Daoy (cell line): ENCODE data around the gene FXYD6. TPM values are rescaled to one million over a fixed set of nuclear protein-coding genes. Genes with fewer than 3 reads are reported as not detected.
A peak's percentile ranks its signal among the peaks of the same experiment; 100 is the strongest.

ENCODE experiments used
- DNase-seq: peaks from one replicate; pipeline ENCODE4 v3.0.0-alpha.2; 2015; ENCODE audit warnings: low read depth
- total RNA-seq: library from RNA; depleted of rRNA; stranded (reverse); fragments of >200 nt; shearing (Covaris generic); gene quantifications from 2 replicates; pipeline ENCODE4 v1.2.3, GENCODE V29; 2014

The FXYD6 gene
- total RNA-seq, 1 experiment from 2014 or later = 15.8 TPM

DNA sequence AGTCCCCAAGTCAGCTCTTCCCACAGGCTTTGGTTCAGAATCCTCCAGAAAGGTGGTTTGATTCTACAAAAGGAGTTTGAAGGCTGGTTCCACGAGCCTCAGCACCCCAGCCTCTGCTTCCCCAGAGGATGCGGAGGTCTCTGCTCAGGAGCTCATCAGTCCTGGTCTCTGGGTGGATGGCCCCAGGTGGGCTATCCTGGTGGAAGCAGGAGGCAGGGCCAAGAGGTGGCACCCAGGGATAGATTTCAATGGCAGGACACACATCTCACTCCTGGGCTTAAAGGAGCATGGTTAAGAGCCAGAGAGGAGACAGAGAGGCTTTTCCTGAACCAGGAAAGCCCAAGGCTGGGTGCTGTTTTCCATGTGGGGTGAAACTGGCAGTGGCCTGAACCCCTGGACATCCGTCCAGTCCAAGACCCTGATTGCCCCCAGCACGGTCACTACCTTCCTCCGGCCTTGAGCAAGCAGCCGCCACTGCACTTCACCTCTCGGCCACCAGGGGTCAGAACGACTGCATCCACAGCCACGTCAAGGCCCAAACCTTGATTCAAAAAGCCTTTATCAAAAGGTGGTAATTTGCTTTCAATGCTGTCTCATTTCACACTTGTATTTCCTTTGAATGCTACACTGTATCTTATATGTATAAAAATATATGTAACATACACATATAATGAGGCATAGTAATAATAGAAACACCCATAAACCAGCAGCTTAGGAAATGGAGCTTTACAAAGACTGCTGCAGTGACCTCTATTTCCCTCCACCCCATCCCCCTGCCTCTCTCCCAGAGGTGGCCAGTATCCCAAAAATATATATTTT is 32.6 kb downstream of the FXYD6 start:
- DNase-seq = peak; percentile 75

DNA sequence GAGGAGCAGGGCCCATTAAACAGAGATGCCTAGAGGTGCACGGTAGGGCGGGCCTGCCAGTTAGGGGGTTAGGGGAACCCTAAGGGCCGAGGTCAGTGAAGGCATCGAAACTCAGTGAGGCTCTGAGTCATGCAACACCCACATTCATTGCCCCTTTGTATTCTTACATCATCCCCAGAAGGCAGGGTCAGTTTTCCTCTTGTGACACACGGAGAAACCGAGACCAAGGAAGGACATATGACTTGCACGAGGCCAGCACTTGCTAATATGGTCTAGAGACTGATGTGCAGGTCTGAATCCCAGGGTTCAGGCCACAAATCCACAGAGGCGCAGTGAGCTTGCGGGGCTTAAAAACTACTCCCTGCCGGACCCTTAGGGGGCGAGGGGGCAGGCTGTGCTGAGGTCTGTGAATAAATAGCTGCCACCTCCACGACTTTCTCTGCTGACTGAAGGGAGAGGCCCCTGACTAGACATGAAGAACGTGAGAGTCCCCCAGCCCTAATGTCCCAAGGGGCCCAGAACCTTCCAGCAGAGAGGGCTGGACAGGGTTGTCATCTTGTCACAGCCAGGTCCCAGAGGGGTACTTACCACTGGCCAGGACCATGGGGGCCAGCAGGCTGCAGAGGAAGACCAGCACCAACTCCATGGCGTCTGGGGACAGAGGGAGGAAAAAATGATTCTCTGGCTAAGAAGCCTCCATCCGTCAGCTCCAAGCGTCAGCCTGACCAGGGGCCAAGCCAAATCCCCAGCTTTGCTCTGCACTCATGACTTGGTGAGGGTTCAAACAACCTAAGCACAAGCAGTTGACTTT is 34.1 kb downstream of the FXYD6 start:
- no peak for DNase-seq

GRCh38 chr11:117841551-117842031 is 34.9 kb downstream of the FXYD6 start:
- no peak for DNase-seq

- no peak for DNase-seq
These were observed 35.4 kb downstream of the FXYD6 start for GRCh38 chr11:117840881-117841550.

DNA sequence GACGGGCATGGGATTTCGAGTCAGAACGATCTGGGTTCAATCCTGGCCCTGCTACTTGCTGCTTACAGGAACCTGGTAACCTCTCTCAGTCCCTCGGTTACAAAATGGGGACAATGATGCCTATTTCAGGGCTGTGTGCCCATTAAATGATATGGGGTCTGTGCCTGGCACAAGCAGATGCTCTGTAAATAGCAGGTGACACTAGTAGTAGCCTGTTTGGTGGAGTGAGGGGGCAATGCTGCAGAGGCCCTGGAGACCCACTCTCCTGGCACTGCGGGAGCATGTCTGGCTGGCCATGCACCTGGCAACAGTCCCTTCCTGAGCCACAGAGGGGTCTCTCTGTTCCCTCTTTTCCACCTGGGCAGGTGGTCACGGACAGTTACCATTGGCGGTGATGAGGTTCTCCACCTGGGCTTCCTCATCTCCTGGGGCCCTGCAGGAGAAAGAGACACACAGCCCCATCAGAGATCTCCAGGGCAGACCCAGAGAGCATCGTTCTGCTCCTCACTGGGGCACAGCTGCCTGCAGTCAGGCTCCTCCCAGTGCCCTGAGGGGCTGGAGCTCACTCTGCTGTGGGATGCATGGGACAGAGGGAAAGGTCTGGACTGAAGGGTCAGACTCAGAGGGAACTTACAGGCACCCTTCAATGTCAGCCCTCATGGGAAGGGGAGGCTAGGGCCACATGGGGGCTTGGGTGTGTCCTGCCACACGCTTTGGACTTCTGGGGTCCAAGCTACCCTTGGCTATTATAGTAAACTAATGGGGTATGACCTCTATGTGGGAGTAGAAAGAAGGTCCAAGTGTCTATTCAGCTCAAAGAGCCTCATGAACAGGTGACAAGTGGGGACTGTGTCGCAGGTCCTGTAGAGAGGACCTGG is 36.3 kb downstream of the FXYD6 start:
- DNase-seq = no peak

DNA sequence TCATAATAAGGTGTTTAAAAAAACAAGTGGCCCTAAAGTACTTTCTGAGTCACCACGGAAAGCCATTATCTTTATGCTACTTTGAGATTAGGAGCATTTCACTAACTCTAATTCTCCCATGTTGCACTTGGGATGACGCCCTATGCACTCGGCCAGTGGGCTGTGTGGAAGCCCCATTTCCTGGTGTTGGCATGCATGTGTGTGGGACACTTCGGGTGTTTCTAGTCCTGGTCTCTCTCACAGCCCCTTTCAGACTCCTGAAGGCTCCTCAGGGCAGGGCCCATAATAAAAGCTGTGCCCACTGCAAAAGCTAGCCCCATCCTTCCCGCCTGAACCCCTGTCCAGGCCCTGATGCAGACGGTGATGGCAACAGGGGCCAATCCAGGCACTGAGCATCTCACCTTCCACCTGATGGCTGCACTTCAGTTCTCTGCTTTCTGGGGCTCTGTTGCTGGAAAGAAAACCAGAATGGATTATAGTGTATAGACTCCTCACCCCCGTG is 37.0 kb downstream of the FXYD6 start:
- DNase-seq = no peak

DNA sequence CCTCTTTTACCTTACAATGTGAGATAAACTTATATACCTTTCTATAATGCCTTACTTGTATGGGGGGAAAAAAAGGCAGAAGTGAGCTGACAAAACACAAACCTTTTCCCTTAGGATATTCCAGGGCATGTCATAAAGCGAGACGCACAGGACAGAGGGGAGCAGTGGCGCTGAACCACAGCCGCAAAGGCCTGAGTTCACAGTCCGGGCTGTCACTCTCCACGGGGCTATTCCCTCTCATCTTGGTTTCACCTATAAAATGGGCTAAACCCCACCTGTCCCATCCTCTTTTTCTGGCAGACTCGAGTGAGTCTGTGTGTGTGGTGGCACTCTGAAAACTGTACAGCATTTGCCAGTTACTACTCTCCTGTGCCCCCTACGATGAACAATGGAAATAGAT is 37.6 kb downstream of the FXYD6 start:
- DNase-seq = no peak

- DNase-seq = no peak
These were observed 38.7 kb downstream of the FXYD6 start for GRCh38 chr11:117837791-117838190.

DNA sequence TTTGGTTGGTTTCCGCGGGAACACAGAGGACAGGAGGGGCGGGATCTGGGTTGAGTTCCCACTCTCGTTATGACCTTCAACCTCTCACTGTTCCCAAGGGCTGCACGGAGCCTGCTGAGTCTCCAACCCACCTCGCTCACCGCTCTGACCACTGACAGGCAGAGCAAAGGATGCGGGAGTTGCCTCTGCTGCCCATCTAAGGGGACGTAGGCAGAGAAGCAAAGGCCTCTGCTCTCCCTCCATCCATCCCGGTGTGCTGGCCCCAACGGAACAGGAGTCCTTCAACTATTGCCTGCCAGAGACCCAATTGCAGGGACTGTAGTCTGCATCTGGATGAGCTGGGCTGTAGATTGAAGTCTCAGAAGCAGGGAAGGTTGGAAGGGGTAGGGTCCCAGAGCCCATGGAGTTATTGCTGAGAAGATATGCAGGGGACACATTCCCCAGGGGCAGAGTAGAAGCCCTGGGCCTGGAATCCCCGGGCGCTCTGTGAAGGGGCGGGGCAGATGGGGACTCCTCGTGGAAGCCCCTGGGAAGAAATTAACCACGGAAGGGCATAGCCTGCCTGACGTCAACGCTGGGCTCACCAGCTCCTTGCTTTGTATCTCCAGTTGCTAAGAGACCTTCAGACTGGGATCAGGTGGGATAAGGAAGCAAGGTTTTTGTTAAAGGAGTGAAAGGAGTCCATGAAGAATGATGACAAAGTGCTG is 39.2 kb downstream of the FXYD6 start:
- no peak for DNase-seq

DNA sequence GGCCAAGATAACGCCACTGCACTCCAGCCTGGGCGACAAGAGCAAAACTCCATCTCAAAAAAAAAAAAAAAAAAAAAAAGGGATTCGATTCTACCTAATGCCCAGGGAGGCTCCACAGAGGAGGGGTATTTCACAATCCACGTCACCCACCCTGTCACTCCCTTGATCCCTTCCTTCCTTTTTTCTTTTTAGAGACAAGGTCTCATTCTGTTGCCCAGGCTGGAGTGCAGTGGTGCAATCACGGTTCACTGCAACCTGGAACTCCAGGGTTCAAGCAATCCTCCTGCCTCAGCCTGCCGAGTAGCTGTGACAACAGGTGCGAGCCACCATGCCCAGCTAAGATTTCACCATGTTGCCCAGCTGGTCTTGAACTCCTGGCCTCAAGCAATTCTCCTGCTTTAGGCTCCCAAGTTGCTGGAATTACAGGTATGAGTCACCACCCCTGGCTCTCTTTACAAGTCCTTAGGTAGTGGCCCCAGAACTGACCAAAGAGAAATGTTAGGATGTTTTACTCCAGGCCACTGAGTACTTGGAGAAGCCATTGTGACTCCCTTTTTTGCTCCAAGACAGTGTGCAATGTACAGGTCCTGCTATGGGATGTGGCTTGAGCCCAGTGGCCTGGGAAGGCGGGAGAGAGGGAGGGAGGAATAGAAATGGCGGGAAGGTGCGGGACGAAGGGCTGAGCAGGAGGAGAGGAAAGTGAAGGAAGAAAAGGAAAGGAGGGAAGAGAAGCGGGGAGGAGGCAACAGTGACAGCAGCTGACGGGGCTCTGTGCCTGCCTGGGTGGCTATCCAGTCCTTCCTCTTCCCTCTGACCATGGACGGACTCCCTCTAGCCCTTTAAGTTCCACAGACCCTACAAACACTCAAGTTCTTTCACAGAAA is 40.1 kb downstream of the FXYD6 start:
- DNase-seq = no peak

GRCh38 chr11:117835576-117835975 is 40.9 kb downstream of the FXYD6 start:
- no peak for DNase-seq

GRCh38 chr11:117834838-117835443 is 41.5 kb downstream of the FXYD6 start:
- DNase-seq = no peak

DNA sequence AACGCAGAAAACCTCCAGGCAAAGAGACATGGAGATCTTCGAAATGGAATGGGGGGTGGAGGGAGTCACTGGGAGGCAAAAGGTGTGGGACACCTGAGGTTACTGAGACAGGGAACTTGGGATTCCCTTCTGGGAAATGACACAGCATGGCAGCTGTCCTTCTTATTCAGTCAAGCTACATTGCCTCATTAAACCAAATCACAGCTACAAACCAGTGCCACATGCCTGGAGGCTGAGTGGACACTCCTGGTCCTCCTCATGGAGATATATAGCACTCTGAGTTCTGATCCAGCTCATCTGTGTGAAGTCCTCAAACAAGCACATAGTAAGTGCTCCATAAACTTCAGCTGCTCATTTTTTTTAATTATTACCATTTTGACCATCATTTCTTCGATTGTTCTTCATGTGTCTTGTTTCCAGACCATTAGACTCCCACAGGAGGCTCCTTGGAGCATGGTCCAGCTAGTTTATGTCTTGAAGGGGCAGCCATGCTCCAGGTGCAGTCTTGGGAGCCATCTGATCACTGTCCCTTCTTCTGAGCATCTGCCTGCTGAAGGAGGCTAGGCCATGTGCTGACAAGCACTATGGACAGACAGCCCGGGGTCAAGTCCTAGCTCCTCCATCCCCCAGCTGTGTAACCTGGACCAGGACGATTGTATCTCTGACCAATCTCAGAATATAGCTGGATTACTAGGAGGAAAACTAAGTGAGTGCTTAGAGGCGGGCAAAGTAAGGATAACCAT is 42.2 kb downstream of the FXYD6 start:
- DNase-seq = no peak

GRCh38 chr11:117833401-117833891 is 43.0 kb downstream of the FXYD6 start:
- DNase-seq = no peak

- no peak for DNase-seq
These were observed 43.9 kb downstream of the FXYD6 start for GRCh38 chr11:117832511-117832910.

- no peak for DNase-seq
These were observed 44.6 kb downstream of the FXYD6 start for GRCh38 chr11:117831661-117832415.

DNA sequence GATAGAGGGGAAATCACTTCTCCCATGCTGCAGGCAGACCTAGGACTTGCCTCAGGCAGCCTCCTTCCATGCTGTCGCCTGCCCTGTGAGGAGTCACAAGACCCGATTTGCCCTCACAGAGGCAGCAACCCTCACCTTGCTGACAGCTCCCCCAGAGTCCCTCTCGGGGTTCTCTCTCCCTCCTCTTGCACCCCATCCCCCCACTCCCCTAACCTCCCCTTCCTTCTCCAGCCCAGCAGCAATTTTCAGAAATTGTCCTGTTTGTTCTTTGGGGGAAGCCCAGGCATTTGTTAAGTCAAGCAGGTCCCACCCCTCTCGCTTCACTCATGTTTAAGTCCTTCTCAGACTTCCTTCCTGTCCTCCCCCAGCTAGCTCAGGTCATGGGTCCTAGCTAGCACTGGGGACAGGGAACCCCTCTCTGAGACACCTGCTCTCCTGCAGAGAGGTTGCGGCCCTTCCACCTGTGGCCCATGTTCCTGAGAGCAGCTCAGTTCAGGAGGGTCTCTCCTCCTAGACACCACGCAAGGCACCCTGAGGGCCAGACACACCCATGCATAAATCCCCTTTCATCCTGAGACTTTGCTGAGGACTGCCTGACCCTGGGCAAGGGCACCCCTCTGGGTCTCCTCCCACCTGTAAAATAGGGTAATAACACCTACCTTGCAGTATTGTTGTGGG is 45.6 kb downstream of the FXYD6 start:
- no peak for DNase-seq
